GM21381 (cell line): ENCODE data around the gene LRRFIP1.

Experiments
- ATAC-seq: cut with Tn5 transposase; IDR thresholded peaks from one replicate; pipeline ENCODE4 v1.9.1; 2021; ENCODE audit warnings: mild to moderate bottlenecking, moderate library complexity; ENCODE audit not compliant: unreplicated experiment

The LRRFIP1 gene

DNA sequence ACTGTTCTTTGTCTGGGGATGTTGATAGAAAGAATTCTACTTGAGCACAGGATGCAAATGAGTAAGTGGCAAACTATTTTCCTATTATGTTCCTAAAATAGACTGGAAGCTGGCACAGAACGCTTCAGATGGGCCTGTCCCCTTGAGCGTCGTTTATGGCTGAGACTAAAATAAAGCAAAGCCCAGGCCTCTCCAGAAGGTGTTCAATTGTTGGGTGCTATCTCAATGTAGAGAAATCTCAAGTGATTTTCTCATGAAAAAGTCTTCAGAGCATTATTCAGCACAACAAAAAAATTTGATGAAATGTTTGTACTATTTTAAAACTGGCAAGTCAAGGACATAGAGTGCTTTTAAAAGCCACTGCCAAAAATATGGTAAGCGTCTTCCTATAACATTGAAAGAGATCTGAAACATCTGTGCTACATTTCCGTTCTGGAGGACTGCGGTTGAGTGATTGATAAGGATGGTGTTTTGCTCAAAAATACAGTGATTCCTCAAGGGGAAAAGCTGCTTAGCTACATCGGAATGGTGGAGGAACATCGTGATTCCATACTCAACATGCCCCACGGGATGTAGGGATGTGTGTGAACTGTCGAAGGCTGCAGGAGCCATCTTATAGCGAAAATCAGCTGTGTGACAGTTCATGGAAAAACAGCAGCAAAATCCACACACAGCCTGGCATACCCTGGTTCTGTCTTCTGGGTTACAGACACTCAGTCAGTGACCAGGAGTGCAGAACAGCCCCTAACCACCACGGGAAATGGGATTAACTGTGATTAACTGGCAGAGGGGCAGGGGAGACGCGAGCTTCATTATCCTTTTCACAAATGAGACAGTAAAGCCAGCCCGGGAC lies 10.4 kb upstream of the LRRFIP1 start:
- no peak for ATAC-seq

DNA sequence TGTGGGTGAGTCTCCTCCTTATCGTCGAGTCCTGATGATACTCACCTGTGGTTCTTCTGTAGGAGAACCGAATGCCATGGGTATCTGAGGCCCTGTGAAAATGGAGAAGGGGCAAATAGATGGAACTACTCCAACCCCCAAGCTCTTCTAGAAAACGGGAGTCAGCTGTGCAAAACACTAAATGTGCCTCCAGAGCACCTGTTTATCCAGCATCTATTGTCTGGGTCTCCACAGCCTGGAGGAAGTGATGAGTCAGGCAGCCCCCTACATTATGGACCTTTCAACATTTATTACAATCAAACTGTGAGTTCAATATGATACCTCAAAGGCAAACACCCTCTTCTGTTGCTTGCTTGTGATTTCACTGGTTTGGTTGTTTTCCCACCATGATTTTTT lies 9.8 kb upstream of the LRRFIP1 start:
- no peak for ATAC-seq

GRCh38 chr2:237618449-237618848 lies 8.9 kb upstream of the LRRFIP1 start:
- no peak for ATAC-seq

- no peak for ATAC-seq
Measured at GRCh38 chr2:237623428-237624403, 3.7 kb upstream of the LRRFIP1 start.

DNA sequence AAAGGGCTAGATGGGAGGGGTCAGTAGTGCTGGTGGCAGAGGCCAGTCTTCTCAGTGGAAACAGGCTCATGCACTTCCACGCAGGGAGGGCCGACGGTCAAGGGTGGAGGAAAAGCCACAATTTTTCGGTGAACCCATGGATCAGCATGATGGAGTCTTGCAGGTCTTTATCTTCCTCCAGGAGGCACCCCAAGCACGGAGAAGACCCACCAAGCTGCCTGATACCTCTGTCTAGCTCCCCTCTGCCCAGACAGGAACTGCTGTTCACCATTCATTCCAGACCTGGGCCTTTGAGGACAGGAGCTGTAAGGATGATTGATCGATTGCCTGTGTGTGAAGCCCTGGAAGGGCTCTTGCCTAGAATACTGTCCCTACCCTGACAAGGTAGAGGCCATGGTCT lies 2.8 kb upstream of the LRRFIP1 start:
- no peak for ATAC-seq

- ATAC-seq = no peak
Measured at GRCh38 chr2:237625216-237625705, 2.1 kb upstream of the LRRFIP1 start.

- ATAC-seq = no peak
Measured at GRCh38 chr2:237625777-237626176, 1.6 kb upstream of the LRRFIP1 start.

- ATAC-seq = no peak
Measured at GRCh38 chr2:237626813-237627440, 460 bp upstream of the LRRFIP1 start.

GRCh38 chr2:237628247-237629187 lies 1.1 kb downstream of the LRRFIP1 start:
- no peak for ATAC-seq

GRCh38 chr2:237629188-237629534 lies 1.8 kb downstream of the LRRFIP1 start:
- ATAC-seq = no peak

- ATAC-seq = no peak
Measured at GRCh38 chr2:237629739-237630138, 2.4 kb downstream of the LRRFIP1 start.

DNA sequence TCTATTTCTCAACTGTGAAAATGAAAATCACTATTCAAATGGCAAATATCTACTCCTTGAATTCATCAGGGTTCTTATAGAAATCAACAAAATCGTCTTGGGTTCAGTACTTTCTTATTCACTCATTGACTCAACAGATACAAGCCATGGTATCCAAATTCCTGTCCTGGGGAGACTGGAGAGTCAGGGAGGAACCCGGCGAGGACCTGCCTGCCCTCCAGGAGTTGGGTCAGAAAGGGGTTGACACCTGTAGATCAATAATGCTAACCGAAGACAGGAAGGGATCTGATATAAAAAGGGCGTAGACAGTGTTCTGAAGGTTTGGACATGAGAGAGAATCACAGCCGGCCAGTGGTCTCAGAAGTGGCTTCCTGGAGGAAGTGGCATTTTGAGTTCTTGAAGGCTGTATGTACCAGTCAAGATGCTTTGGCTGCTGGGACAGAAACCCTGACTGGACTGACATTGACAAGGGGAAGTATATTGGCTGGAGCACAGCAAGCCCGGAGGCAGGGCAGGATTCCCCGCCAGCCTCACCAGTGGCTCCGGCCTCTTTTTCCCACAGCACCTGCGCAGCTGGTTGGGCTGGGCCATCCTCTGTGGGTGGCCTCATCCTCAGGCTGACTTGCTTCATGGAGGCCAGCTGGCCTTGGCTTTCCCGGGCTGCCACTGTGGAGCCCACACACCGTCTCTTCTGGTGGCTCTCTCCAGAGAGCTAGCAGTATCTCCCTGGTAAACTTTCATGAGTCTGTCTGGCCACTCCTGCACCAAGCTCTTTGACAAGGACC lies 3.0 kb downstream of the LRRFIP1 start:
- no peak for ATAC-seq

- no peak for ATAC-seq
Measured at GRCh38 chr2:237631007-237631785, 3.8 kb downstream of the LRRFIP1 start.

- ATAC-seq = no peak
Measured at GRCh38 chr2:237631801-237632585, 4.6 kb downstream of the LRRFIP1 start.

- ATAC-seq = no peak
Measured at GRCh38 chr2:237633061-237633561, 5.7 kb downstream of the LRRFIP1 start.

DNA sequence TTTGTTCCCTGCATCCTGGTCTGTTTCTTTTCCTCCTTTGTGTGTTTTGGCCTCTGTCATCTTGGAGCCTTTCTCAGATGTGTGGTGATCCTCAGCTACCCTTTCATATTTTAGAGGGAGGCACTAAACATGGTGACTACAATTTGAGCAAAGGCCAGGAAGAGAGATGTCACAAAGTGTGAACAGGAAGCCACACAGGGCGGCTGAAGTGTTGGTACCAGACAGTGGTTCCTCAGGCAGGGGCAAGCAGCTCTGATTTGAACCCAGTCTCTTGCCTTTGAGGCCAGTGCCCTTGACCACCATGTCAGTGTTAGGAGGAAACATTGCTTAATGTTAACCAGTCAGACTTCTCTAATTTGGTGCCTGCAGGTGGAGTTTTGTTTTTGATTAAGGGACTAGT lies 9.2 kb downstream of the LRRFIP1 start:
- ATAC-seq = no peak

DNA sequence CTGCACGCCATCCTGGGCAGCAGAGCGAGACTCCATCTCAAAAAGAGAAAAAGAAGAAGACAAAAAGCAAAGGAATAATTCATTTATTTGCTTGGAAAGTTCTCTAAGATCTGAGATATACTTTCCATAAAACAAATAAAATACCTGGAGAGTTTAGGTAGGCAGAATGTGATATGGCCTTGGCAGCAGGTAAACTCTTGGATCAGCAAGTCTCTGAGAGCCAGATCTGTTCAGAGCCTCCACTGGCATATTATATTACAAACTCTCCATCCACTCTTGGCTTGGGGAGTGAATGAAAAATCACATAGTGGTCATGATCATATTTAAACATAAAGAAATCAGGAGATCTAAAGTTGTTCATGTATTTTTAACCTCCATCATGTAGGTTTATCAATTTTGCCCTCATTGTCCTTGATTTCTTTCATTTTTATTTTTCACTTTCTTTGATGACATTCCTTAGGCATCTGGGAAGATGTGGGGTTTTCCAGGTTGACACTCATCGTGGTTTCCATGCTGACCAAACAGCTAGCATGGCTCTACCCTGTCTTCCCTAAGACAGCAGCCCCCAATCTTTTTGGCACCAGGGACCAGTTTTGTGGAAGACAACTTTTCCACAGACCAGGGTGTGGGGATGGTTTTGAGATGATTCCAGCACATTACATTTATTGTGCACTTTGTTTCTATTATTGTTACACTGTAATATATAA lies 10.2 kb downstream of the LRRFIP1 start:
- ATAC-seq = no peak
